HL-60/S4 (cell line): ENCODE data around the gene ZNRF1.
"Not testable (repeated sequence)": the region's sequence is repeated elsewhere in the genome, so short reads cannot be mapped to it uniquely, and the experiment has no call there.

Source experiments
- in situ Hi-C: fragments of 300-500 bp; cut with MboI; formaldehyde crosslinking; loops from 2 replicates; pipeline ENCODE4 v1.14.3; 2022; ENCODE audit warnings: low sequenced_read_pairs

Gene ZNRF1

DNA sequence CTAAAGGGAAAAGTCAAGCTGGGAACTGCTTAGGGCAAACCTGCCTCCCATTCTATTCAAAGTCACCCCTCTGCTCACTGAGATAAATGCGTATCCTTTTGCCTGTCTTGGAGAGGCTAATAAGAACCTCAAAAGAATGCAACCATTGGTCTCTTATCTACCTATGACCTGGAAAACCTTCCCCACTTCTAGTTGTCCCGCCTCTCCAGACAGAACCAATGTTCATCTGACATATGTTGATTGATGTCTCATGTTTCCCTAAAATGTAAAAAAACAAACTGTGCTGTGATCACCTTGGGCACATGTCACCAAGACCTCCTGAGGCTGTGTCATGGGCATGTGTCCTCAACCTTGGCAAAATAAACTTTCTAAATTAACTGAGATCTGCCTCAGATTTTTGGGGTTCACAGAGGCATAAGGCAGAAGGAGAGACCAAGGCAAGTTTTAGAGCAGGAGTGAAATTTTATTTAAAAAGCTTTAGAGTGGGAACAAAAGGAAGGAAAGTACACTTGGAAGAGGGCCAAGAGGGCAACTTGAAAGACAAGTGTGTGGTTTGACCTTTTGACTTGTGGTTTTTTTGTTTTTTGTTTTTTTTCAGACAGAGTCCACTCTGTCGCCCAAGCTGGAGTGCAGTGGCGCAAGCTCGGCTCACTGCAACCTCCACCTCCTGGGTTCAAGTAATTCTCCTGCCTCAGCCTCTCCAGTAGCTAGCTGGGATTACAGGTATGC is 130.8 kb downstream of the ZNRF1 start:
- in situ Hi-C loops, result not testable (repeated sequence)

DNA sequence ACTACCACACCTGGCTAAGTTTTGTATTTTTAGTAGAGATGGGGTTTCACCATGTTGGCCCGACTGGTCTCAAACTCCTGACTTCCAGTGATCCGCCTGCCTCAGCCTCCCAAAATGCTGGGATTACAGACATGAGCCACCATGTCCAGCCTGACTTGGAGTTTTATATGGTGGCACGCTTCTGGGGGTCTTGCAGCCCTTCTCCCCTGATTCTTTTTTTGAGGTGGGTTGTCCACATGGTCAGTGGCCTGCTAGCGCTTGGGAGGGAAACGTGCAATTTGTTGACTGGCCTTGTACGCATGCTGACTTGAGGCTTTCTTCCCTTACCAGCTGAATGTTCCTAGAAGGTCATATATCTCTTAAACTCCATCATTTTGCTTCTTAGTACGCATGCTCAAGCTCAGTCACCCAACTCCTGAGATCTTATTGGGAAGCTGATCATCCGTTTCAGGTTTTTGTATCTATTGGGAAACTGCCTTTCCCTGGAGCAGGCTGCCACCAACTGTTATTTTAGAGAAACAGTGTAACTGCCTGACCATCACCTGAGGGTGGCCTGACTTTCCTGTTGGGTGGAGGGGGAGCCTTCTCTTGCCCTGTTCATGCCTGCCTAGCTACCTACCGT is 131.4 kb downstream of the ZNRF1 start:
- in situ Hi-C loops, result no loop called here

GRCh38 chr16:75131081-75131480 is 132.3 kb downstream of the ZNRF1 start:
- in situ Hi-C loops, result no loop called here

GRCh38 chr16:75138233-75138632 is 139.4 kb downstream of the ZNRF1 start:
- in situ Hi-C loops, result no loop called here

- in situ Hi-C loops, result no loop called here
These were observed 139.8 kb downstream of the ZNRF1 start for GRCh38 chr16:75138636-75139035.

DNA sequence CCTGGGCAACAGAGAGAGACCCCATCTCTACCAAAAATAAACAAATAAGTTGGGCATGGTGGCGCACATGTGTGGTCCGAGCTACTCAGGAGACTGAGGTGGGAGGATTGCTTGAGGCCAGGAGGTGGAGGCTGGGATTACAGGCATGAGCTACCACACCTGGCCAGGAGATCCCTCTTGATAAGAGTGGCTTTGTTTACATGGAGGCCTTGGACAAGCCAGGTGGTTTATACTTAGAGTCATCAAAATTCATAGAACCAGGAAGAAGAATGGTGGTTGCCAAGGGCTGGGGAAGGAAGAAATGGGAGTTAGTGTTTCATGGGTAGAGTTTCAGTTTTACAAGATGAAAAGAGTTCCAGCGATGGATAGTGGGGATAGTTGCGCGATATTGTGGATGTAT is 140.7 kb downstream of the ZNRF1 start:
- in situ Hi-C loops, result no loop called here

GRCh38 chr16:75143941-75144340 is 145.1 kb downstream of the ZNRF1 start:
- in situ Hi-C loops, result no loop called here

DNA sequence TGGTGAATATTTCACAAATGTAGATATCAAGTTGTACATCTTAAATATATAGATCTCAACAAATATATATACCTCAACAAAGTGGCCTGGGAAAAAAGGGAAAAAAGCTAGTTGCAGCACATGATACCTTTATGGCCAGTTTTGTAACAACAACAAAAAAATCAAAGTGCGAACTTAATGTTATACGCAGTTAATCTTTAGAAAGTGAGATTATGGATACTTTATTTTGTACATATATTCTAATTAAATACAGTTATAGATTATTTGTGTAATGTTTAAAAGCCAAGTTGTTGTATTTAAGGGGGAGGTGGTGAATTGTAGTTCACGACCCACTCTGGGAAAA is 149.1 kb downstream of the ZNRF1 start:
- in situ Hi-C loops, result no loop called here

- in situ Hi-C loops, result no loop called here
These were observed 149.7 kb downstream of the ZNRF1 start, which contains the start of gene ZFP1 for GRCh38 chr16:75148311-75149195. Gene ZFP1, plus strand, starts transcription at chr16:75148524. Its CDS starts 4,428 bp downstream, at chr16:75152952.

GRCh38 chr16:75151798-75152197 is 153.0 kb downstream of the ZNRF1 start:
- in situ Hi-C loops, result no loop called here

DNA sequence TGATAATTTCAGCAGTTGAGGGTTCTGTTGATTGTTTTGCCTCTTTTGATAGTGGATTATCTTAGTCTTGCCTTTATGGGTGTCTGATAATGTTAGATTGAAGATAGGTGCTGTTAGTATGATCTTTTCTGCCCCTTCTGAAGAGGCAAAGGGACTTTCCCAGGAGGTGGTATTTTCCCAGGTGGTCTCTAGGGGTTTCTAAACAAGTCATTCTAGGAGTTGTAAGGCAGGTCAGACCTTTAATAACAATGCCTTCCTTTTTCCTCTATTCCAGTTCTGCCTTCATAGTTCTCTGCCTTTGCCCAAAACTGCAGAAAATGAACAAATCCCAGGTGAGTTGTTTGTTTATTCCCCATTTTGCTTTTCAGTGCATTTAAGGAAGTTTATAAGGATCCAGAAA is 153.8 kb downstream of the ZNRF1 start:
- in situ Hi-C loops, result no loop called here

DNA sequence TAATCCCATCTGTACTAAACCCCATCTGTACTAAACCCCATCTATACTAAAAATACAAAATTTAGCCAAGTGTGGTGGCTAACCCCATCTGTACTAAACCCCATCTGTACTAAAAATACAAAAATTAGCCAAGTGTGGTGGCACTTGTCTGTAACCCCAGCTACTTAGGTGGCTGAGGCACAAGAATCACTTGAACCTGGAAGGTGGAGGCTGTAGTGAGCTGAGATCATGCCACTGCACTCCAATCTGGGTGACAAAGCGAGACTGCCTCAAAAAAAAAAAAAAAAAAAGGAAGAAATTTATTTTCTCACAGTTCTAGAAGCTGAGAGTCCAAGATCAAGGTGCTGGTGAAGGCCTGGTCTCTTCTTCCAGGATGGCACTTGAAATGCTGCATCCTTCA is 161.6 kb downstream of the ZNRF1 start:
- in situ Hi-C loops, result no loop called here
